H1 (cell line): ENCODE data around the gene MLF1.

Source experiments
- CHD1 ChIP-seq: IDR thresholded peaks from 2 replicates; pipeline ENCODE4 v1.6.1; 2012; ENCODE audit warnings: low read depth, low read length, improper control_type of control experiment
- EP300 ChIP-seq, 2 experiments: IDR thresholded peaks; 1 replicate in 1 of 2; 2 replicates in 1 of 2; pipeline ENCODE4 v1.6.1; 2011 to 2012; ENCODE audit warnings: low read depth in 2 of 2, low read length in 2 of 2, mild to moderate bottlenecking in 2 of 2, borderline replicate concordance in 1 of 2, inconsistent platforms in 1 of 2, moderate library complexity in 1 of 2
- EZH2 ChIP-seq: fragments of 200-600 bp; sonication (generic); IDR thresholded peaks from 2 replicates; pipeline ENCODE4 v1.7.1; 2012; ENCODE audit warnings: low read depth, mild to moderate bottlenecking, moderate library complexity, low read length, inconsistent platforms; ENCODE audit not compliant: severe bottlenecking
- MAFK ChIP-seq: IDR thresholded peaks from 2 replicates; pipeline ENCODE4 v1.6.1; 2012; ENCODE audit warnings: low read depth, mild to moderate bottlenecking, improper control_type of control experiment, low read length
- RAD21 ChIP-seq, 2 experiments: IDR thresholded peaks in 1 of 2; conservative IDR thresholded peaks in 1 of 2; 2 replicates each; pipeline ENCODE4 v1.6.1; 2011; ENCODE audit warnings: low read depth in 2 of 2, low read length in 2 of 2, improper control_type of control experiment in 1 of 2, inconsistent platforms in 1 of 2, mild to moderate bottlenecking in 1 of 2, moderate library complexity in 1 of 2
- RFX5 ChIP-seq: IDR thresholded peaks from 2 replicates; pipeline ENCODE4 v1.6.1; 2011; ENCODE audit warnings: low read depth, low read length, improper control_type of control experiment, borderline replicate concordance
- SIN3A ChIP-seq, 2 experiments: IDR thresholded peaks in 1 of 2; conservative IDR thresholded peaks in 1 of 2; 2 replicates each; pipeline ENCODE4 v1.6.1; 2011 to 2012; ENCODE audit warnings: low read length in 2 of 2, improper control_type of control experiment in 1 of 2, low read depth in 1 of 2, mild to moderate bottlenecking in 1 of 2
- SP1 ChIP-seq: IDR thresholded peaks from 2 replicates; pipeline ENCODE4 v1.6.1; 2011; ENCODE audit warnings: low read depth, low read length
- TBP ChIP-seq: IDR thresholded peaks from 2 replicates; pipeline ENCODE4 v1.6.1; 2011; ENCODE audit warnings: low read depth, low read length, improper control_type of control experiment
- TEAD4 ChIP-seq: IDR thresholded peaks from 2 replicates; pipeline ENCODE4 v1.6.1; 2012; ENCODE audit warnings: low read depth, low read length, inconsistent platforms, mixed read lengths
- TF ChIP-seq, protein P1 (sequence below), 3 experiments: IDR thresholded peaks; 1 replicate in 2 of 3; 2 replicates in 1 of 3; pipeline versions ENCODE4 v1.5.1 to v1.6.1; 2011; ENCODE audit warnings: low read length in 3 of 3, mild to moderate bottlenecking in 3 of 3, inconsistent platforms in 2 of 3, low read depth in 1 of 3, moderate library complexity in 1 of 3; ENCODE audit not compliant: insufficient read depth in 1 of 3; ENCODE audit errors: control extremely low read depth in 1 of 3
- TF ChIP-seq, protein P2 (sequence below): IDR thresholded peaks from 2 replicates; pipeline ENCODE4 v1.6.1; 2012; ENCODE audit warnings: inconsistent platforms
- TF ChIP-seq, protein P3 (sequence below): IDR thresholded peaks from 2 replicates; pipeline ENCODE4 v1.6.1; 2011; ENCODE audit warnings: low read length, improper control_type of control experiment

DNA sequence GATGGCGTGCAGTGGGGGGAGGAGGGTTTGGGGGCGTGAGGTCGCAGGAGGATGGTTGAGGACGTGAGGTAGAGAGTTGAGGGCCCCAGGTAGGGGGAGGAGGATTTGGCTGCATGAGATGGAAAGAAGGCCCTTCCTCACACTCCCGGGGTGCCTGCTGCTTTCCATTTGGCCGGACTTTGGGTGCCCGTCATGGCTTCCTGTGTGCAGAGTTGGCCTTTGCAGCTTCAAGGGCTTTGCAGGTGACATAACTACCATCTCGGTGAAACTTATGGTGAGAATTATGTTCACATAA, 1.7 kb downstream of the MLF1 start:
- TF ChIP-seq, protein P1, sequence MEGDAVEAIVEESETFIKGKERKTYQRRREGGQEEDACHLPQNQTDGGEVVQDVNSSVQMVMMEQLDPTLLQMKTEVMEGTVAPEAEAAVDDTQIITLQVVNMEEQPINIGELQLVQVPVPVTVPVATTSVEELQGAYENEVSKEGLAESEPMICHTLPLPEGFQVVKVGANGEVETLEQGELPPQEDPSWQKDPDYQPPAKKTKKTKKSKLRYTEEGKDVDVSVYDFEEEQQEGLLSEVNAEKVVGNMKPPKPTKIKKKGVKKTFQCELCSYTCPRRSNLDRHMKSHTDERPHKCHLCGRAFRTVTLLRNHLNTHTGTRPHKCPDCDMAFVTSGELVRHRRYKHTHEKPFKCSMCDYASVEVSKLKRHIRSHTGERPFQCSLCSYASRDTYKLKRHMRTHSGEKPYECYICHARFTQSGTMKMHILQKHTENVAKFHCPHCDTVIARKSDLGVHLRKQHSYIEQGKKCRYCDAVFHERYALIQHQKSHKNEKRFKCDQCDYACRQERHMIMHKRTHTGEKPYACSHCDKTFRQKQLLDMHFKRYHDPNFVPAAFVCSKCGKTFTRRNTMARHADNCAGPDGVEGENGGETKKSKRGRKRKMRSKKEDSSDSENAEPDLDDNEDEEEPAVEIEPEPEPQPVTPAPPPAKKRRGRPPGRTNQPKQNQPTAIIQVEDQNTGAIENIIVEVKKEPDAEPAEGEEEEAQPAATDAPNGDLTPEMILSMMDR (IDR thresholded peaks at IDR 0.05; ENCODE audit: control extremely low read depth in 1 of 3, insufficient read depth in 1 of 3, low read depth in 1 of 3, low read length in 3 of 3): no peak
- TF ChIP-seq SIN3A (conservative IDR thresholded peaks at IDR 0.05 in 1 of 2, IDR thresholded peaks at IDR 0.05 in 1 of 2; ENCODE audit: low read depth in 1 of 2, low read length in 2 of 2) (no peak), RFX5 (no peak), TBP (no peak), RAD21 (IDR thresholded peaks at IDR 0.05 in 1 of 2, conservative IDR thresholded peaks at IDR 0.05 in 1 of 2; ENCODE audit: low read depth in 2 of 2, low read length in 2 of 2) (no peak), EZH2 (no peak), EP300 (IDR thresholded peaks at IDR 0.05; ENCODE audit: borderline replicate concordance in 1 of 2, low read depth in 2 of 2, low read length in 2 of 2) (no peak), TEAD4 (no peak), MAFK (no peak), SP1 (no peak), CHD1 (no peak)
- TF ChIP-seq, protein P2, sequence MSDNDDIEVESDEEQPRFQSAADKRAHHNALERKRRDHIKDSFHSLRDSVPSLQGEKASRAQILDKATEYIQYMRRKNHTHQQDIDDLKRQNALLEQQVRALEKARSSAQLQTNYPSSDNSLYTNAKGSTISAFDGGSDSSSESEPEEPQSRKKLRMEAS: no peak
- TF ChIP-seq, protein P3, sequence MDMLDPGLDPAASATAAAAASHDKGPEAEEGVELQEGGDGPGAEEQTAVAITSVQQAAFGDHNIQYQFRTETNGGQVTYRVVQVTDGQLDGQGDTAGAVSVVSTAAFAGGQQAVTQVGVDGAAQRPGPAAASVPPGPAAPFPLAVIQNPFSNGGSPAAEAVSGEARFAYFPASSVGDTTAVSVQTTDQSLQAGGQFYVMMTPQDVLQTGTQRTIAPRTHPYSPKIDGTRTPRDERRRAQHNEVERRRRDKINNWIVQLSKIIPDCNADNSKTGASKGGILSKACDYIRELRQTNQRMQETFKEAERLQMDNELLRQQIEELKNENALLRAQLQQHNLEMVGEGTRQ: no peak
